AG10803 (cell line): ENCODE results near the gene TEX29.

Experiments
- DNase-seq: peaks from one replicate; pipeline ENCODE4 v3.0.0; 2010; ENCODE audit warnings: low read depth
- H3K4me3 ChIP-seq: 2 replicates; pipeline ENCODE4 v1.5.1; 2011; ENCODE audit warnings: mild to moderate bottlenecking, low read length, control low read depth
- TF ChIP-seq, protein P1 (sequence below): conservative IDR thresholded peaks from 2 replicates; pipeline ENCODE4 v1.5.1; 2011; ENCODE audit warnings: mild to moderate bottlenecking, low read length, control low read depth, inconsistent platforms

Gene TEX29

DNA sequence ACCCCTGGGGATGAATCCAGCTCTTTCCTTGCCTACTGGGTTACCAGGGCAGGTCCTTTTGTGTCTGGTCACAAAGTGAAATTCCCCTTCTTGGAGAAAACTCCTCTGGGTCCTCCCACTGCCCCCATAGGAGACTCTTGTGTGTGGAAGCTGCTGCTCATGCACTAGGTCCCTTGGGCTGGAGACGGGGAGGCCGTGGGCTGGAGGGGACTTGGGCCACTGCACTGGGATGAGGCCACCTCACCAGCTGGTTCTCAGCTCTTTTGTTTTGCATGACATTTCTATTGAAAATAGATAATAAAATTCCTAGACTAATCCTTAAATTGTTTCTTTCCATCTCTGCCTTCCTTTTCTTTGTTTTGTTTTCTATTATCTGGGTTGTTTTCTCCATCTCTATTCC is 62.4 kb downstream of the TEX29 start:
- DNase-seq: no peak
- H3K4me3 ChIP-seq: no peak overlapping the region
- TF ChIP-seq, protein P1, sequence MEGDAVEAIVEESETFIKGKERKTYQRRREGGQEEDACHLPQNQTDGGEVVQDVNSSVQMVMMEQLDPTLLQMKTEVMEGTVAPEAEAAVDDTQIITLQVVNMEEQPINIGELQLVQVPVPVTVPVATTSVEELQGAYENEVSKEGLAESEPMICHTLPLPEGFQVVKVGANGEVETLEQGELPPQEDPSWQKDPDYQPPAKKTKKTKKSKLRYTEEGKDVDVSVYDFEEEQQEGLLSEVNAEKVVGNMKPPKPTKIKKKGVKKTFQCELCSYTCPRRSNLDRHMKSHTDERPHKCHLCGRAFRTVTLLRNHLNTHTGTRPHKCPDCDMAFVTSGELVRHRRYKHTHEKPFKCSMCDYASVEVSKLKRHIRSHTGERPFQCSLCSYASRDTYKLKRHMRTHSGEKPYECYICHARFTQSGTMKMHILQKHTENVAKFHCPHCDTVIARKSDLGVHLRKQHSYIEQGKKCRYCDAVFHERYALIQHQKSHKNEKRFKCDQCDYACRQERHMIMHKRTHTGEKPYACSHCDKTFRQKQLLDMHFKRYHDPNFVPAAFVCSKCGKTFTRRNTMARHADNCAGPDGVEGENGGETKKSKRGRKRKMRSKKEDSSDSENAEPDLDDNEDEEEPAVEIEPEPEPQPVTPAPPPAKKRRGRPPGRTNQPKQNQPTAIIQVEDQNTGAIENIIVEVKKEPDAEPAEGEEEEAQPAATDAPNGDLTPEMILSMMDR: no peak

DNA sequence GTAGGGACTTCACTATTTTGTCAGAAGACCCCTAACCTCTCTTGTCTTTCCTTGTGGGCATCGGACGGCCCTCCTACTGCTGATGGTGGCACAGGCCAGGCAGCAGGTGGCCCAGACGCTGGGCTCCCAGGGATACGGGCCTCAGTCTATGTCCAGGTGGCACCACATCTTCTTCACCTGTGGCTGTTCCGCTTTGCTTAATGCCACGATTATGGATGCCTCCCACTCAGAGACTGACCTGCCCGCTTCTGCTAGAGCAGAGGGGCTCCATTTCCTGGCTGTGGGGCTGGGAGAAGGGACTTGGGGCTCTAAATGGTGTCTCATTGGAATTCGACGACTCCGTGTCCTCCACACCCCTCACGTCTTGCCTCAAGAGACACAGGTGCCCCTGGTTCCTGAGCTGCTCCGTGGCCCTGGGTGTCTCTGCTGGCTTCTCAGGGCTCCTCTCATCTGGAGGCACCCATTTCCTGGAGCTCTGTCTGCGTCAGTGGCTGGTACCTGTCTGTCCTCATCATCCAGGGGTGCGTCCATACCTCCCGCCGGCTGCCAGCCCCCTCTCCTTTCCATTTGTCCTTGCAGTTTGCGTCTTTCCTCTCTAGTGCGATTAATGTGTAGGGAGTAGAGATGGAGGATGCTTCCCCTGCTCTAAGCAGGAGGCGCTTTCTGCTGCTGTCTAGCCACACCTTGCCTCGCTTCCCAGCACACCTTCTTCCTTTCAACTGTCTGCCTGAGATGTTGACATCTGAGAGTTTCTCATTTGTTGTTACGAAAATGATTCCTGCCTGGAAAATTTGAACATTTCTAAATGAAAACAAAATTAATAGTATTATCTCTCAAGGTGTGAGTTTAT is 63.4 kb downstream of the TEX29 start:
- no peak overlapping the region for H3K4me3 ChIP-seq
- TF ChIP-seq, protein P1: no peak
- no peak for DNase-seq

DNA sequence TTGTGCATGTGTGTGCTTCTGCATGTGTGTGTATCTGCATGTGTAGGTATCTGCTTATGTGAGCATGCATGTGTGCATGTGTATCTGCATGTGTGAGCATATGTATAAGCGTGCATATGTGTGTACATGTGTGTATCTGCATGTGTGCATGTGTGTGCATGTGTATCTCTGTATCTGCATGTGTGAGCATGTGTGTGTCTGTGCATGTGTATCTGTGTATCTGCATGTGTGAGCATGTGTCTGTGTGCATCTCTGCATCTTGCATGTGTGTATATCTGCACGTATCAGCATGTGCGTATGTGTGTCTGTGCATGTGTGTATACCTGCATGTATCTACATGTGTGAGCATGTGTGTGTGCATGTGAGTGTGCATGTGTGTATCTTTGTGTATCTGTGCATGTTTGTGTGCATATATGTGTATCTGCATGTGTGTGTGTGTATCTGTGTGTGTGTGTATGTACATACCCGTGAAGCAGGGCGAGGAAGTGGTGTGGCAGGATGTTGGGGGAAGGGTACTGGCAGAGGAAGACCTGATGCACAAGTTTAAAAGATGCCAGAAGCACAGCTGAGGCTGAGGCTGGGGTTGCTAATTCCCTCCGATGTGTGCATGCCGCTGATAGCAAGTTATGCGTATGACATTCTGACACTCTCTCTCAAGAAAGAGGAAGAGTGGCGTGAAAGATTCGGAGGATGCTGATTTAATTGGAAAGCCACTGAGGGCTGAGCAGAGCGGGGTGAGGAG is 64.2 kb downstream of the TEX29 start:
- H3K4me3 ChIP-seq: no peak overlapping the region
- TF ChIP-seq, protein P1: no peak
- DNase-seq: no peak

DNA sequence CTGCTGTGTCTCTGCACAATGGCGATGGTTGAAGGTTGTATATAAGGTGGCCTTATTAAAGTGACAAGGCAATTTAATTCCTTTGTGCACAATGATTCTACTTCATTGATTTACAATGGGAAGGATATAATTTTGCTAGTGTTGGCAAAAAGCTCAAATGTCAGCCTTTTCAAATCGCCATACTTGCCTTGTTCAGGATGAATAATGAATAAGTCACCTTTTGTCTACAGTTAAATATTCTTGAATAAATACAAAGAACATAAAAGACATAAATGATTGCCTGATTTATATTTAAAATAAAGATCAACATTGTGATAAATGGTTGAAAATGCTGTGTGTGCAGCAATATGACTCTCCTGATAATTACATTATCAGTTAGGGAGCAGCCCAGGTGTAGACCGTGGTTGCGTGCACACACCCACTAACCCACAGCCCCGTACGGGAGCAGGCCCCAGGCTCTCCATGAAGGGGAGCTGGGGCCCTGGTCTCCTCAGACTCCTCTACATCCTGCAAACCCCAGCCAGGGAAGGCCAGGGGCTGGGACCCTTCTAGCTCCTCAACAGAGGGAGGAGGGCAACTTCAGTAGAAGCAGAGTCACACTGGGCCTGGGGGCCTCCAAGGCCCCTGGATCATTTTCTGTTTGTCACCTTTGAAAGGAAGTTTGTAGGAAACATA is 64.9 kb downstream of the TEX29 start:
- TF ChIP-seq, protein P1: no peak
- DNase-seq: no peak
- no peak overlapping the region for H3K4me3 ChIP-seq

DNA sequence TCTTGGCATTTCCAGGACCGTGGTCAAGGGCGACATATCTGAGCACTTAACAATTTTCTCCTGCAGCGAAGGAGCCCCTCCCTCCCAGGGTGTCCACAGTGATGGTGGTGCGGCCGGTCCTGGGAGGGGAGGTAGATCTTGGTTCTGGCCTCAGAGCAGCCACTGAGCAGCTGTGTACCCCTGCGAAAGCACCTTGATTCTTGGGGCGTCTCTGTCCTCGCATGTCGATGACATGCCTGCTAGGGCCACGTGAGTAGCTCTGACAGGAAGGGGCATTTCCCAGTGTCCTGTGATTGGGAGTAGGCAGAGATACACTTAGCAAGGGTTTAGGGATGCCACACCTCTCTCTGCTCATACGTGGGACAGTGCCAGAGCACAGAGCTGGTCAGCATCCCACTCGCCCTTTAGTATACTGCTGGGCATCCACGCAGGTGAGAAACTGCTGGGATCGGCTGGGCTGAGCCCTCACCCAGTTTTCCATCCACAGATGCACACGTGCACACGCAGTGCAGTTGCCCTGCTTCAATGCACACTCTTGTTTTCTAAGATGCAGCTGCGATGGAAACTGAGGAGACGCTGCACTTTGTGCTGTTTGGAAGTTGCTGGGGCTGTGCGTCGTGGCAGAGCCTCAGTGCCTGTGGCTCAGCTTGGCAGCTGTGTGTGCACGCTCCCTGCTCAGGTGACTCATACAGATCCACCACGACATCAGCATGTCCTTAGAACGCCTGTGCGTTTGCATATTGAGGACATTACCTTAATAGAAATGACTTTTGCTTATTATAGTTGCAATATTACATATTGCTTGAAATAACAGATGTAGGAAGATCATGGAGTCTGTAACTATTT is 66.8 kb downstream of the TEX29 start:
- no peak overlapping the region for H3K4me3 ChIP-seq
- TF ChIP-seq, protein P1: no peak
- no peak for DNase-seq

DNA sequence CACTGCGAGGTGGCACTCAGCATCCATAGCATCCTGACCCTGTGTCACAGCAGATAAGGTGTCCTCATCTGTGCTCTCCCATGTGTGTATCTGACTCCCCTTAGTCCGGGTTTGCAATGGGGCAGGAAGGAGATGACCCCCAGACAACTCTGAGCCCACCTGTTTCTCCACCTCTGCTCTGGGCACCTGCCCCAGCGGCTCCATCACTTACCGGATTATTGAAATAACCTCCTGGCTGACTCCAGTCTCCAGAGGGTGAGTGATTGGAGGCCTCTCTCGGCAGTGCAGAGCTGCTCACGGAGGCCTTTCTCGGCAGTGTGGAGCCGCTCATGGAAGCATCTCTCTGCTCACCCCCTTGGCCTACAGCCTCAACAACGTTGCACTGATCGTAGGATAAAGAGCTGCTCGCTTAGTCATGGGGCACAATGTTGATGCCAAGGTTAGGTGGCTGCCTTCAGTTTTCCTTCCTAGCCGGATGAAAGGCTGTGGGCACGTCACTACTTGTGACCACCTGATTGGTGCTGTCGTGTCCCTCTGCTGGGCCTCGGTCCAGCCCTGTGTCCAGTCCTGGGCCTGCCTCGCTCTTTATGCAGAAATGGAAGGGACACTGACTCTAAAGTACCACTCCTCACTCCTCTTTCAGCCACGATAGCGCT is 67.6 kb downstream of the TEX29 start:
- DNase-seq: no peak
- TF ChIP-seq, protein P1: no peak
- no peak overlapping the region for H3K4me3 ChIP-seq
